ENCODE measurements around the gene FHL2. TPM values are rescaled to one million over a fixed set of nuclear protein-coding genes. Genes with fewer than 3 reads are reported as not detected.
A peak's percentile ranks its signal among the peaks of the same experiment; 100 is the strongest.

The FHL2 gene
- polyA plus RNA-seq, 1 experiment, result 546 TPM

DNA sequence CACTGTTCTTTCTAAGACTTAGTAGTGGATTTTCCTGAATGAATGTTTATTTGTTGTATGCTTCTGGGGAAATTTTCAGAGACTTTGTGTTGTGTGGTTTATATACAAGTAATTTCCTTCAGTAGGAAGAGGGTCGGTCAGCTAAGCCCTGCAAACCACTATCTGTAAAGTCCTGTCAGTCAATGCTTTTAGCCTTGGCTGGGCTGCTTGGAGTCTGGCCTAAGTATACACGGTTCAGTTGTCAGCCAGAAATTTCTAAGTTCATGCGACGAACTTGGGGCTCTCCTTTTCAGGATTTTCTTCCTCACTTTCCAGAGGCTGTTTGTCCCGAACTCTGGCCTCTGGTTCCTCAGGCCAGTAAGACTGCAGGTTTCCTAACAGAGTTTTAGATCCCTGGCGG lies 40.3 kb downstream of the FHL2 start:
- CTCF ChIA-PET, result interaction anchor here (1.1 to 1.7 kb wide), 3 partner anchors 11 to 163 kb away, joined by 4 read pairs; no protein-coding TSS in a partner anchor
- TF ChIP-seq, protein P1, sequence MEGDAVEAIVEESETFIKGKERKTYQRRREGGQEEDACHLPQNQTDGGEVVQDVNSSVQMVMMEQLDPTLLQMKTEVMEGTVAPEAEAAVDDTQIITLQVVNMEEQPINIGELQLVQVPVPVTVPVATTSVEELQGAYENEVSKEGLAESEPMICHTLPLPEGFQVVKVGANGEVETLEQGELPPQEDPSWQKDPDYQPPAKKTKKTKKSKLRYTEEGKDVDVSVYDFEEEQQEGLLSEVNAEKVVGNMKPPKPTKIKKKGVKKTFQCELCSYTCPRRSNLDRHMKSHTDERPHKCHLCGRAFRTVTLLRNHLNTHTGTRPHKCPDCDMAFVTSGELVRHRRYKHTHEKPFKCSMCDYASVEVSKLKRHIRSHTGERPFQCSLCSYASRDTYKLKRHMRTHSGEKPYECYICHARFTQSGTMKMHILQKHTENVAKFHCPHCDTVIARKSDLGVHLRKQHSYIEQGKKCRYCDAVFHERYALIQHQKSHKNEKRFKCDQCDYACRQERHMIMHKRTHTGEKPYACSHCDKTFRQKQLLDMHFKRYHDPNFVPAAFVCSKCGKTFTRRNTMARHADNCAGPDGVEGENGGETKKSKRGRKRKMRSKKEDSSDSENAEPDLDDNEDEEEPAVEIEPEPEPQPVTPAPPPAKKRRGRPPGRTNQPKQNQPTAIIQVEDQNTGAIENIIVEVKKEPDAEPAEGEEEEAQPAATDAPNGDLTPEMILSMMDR (IDR thresholded peaks at IDR 0.05; ENCODE audit: insufficient read depth, low read depth, low read length), result no peak
- POLR2A ChIA-PET, result no interaction called here

DNA sequence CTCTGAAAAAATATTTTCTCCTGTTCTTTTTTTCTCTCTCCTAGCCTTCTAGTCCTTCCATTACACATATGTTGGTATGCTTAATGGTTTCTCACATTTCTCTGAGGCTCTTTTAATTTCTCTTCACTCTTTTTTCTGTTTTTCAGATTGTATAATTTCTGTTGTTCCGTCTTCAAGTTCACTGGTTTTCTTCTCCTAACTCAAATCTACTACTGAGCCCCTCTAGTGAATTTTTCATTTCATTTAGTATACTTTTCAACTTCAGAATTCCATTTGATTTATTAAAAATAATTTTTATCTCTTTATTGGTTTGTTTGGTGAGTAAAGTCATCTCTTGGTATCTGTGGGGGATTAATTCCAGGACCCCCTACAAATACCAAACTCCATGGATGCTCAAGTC lies 41.7 kb downstream of the FHL2 start:
- CTCF ChIA-PET, result interaction anchor here (1.1 to 1.4 kb wide), 2 partner anchors 11 to 12 kb away, joined by 4 to 6 read pairs; no protein-coding TSS in a partner anchor
- H3K27me3 ChIP-seq (ENCODE audit: control insufficient read depth, insufficient read depth, low read length), result no peaks in the 10 kb centered on the region
- DNase-seq (ENCODE audit: low read depth), result no peak
- TF ChIP-seq, protein P1 (IDR thresholded peaks at IDR 0.05; ENCODE audit: insufficient read depth, low read depth, low read length), result no peak
- POLR2A ChIA-PET, result no interaction called here
- H3K4me3 ChIP-seq (ENCODE audit: low read depth, low read length), result no peak overlapping the region
- peaks cover 12% of the 10 kb centered on the region for H3K36me3 ChIP-seq (ENCODE audit: control insufficient read depth, insufficient read depth, low read length)

More for the DNA sequence above, 40.3 kb downstream of the FHL2 start:
- H3K27me3 ChIP-seq (ENCODE audit: control insufficient read depth, insufficient read depth, low read length), result no peaks in the 10 kb centered on the region
- no peak for DNase-seq (ENCODE audit: low read depth)
- no peak overlapping the region for H3K4me3 ChIP-seq (ENCODE audit: low read depth, low read length)
- peaks cover 24% of the 10 kb centered on the region for H3K36me3 ChIP-seq (ENCODE audit: control insufficient read depth, insufficient read depth, low read length)

DNA sequence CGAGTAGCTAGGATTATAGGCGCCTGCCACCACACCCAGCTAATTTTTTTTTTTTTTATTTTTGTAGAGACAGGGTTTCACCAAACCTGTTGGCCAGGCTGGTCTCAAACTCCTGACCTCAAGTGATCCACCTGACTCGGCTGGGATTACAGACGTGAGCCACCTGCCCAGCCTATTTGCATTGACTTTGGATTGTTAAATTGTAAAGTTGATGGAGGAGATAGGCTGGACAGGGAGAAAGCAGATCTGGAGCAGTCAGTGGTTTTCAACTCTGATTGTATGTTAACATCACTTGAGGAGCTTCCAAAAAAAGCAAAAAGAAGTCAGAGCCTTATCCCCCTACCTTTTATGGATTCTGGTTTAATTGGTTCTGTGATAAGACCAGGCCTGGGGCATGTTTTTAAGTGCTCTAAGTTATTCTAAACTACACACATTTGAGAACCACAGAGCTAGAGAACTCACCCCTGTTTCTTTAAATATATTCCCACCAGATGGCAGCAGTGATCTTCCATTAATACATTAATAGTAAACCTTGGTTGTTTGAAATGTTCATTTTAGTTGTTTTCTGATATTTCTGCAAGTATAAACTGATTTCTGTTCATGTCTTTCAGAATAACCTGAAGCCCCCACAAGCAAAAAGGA lies 54.0 kb downstream of the FHL2 start:
- peaks cover 5% of the 10 kb centered on the region for H3K36me3 ChIP-seq (ENCODE audit: control insufficient read depth, insufficient read depth, low read length)

DNA sequence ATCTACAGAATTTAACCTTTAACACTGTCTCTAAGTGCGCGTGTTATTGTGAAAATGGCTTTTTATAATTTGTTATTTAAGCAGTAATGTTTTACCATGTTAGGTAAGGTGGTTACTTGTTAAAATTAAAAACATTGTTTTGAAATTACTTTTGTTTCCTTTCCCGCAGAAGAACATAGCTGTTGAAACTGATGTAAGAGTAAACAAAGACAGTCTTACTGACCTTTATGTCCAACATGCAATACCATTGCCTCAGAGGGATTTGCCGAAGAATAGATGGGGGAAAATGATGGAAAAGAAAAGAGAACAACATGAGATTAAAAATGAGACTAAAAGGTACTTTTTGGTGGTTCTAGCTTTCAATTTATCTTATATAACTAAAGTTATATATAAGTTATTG lies 59.4 kb downstream of the FHL2 start:
- Histone ChIP-seq H3K4me3 (ENCODE audit: low read depth, low read length) (no peak overlapping the region), H3K27me3 (ENCODE audit: control insufficient read depth, insufficient read depth, low read length) (no peaks in the 10 kb centered on the region), H3K36me3 (ENCODE audit: control insufficient read depth, insufficient read depth, low read length) (peaks cover 2% of the 10 kb centered on the region)
- ChIA-PET CTCF (interaction anchor here (1.1 to 1.4 kb wide), 4 partner anchors 10 to 205 kb away, joined by 3 to 4 read pairs (median 3); no protein-coding TSS in a partner anchor), POLR2A (no interaction called here)
- no peak for DNase-seq (ENCODE audit: low read depth)
- TF ChIP-seq, protein P1 (IDR thresholded peaks at IDR 0.05; ENCODE audit: insufficient read depth, low read depth, low read length), result no peak

More for the DNA sequence above, 54.0 kb downstream of the FHL2 start:
- Histone ChIP-seq H3K4me3 (ENCODE audit: low read depth, low read length) (no peak overlapping the region), H3K27me3 (ENCODE audit: control insufficient read depth, insufficient read depth, low read length) (no peaks in the 10 kb centered on the region)
- CTCF ChIA-PET, result interaction anchor here (0.7 to 3.2 kb wide), 20 partner anchors 9 to 231 kb away, joined by 3 to 30 read pairs (median 4); no protein-coding TSS in a partner anchor
- TF ChIP-seq, protein P1 (IDR thresholded peaks at IDR 0.05; ENCODE audit: insufficient read depth, low read depth, low read length), result peak; percentile 41
- POLR2A ChIA-PET, result no interaction called here
- DNase-seq (ENCODE audit: low read depth), result no peak

DNA sequence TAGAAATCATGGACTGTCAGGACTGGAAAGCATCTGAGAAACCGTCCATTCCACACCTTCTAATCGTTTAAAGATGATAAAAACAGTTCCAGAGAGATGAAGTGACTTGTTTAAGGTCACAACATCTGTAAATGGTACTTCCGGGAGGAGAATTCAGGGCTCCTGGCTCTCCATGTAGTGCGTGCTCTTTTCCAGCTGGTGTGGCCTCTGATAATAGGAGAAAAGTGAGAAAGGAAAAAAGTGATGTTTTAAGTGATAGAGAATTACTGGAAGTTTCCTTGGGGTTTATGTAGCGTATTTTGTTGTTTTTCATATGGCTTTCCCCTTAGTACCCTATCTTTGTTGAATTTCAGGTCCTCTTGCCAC lies 60.8 kb downstream of the FHL2 start:
- ChIA-PET CTCF (interaction anchor here (0.6 to 1.4 kb wide), 5 partner anchors 9 to 223 kb away, joined by 3 to 4 read pairs (median 3); no protein-coding TSS in a partner anchor), POLR2A (no interaction called here)

More for the DNA sequence above, 60.8 kb downstream of the FHL2 start:
- TF ChIP-seq, protein P1 (IDR thresholded peaks at IDR 0.05; ENCODE audit: insufficient read depth, low read depth, low read length), result no peak
- Histone ChIP-seq H3K36me3 (ENCODE audit: control insufficient read depth, insufficient read depth, low read length) (peaks cover 1% of the 10 kb centered on the region), H3K4me3 (ENCODE audit: low read depth, low read length) (peak overlapping the region; percentile 66), H3K27me3 (ENCODE audit: control insufficient read depth, insufficient read depth, low read length) (no peaks in the 10 kb centered on the region)
- no peak for DNase-seq (ENCODE audit: low read depth)
